Muscle layer of duodenum (tissue), 2 donors: ENCODE measurements around the gene BACH2.

Experiments
- H3K27ac ChIP-seq: one replicate; pipeline ENCODE4 v1.7.0; 2013; ENCODE audit warnings: mild to moderate bottlenecking, low read length
- H3K27me3 ChIP-seq: one replicate; pipeline ENCODE4 v1.7.0; 2013; ENCODE audit warnings: low read depth, mild to moderate bottlenecking, control low read depth, low read length
- H3K36me3 ChIP-seq, 2 donors: one replicate each; pipeline ENCODE4 v1.7.0; 2013; ENCODE audit warnings: low read length in 2 of 2, control low read depth in 1 of 2, mild to moderate bottlenecking in 1 of 2; ENCODE audit not compliant: insufficient read depth in 2 of 2, control insufficient read depth in 1 of 2
- H3K4me1 ChIP-seq, 2 donors: one replicate each; pipeline ENCODE4 v1.7.0; 2013; ENCODE audit warnings: low read length in 2 of 2, mild to moderate bottlenecking in 2 of 2, control low read depth in 1 of 2, moderate library complexity in 1 of 2; ENCODE audit not compliant: insufficient read depth in 2 of 2, control insufficient read depth in 1 of 2
- H3K4me3 ChIP-seq, 2 donors: one replicate each; pipeline ENCODE4 v1.7.0; 2013; ENCODE audit warnings: low read length in 2 of 2, low read depth in 1 of 2, mild to moderate bottlenecking in 1 of 2
- H3K9me3 ChIP-seq, 2 donors: one replicate each; pipeline ENCODE4 v1.7.0; 2013; ENCODE audit warnings: low read length in 2 of 2, control low read depth in 1 of 2, mild to moderate bottlenecking in 1 of 2; ENCODE audit not compliant: control insufficient read depth in 1 of 2
- donor health status: healthy.

The BACH2 gene

DNA sequence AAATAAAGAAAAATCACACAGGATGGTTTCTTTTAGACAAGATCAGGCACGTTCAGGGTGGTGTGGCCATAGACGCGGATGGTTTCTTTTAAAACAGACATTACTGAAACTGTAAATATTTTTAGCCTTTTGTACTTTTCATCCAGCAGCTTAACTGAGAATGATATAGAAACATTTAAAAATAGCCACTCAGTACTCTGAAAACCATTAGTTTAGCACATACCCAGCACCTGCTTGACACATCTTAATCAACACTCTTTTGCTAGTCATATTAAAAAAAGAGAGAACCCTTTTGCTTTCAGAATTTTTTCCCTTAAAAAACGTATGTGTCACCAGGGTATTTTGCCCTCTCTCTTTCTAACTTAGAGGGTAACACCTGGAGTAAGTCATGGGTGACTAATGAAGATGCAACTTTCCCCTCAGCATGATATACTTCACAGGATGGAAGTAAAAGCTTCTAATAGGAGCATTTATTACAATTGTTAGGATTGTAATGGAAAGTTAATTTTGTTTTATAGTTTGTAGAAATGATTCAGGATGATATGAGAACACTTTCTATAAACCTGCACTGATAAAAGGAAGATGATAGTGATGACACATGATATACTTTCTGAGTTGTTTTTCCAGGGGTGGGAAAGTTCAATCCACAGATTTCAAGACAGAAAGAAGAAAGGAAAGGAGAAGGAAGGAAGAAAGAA, 45.2 kb downstream of the BACH2 start:
- Histone ChIP-seq H3K36me3 (no peaks in the 10 kb centered on the region), H3K4me3 (no peak overlapping the region), H3K9me3 (no peaks in the 10 kb centered on the region), H3K27me3 (no peaks in the 10 kb centered on the region), H3K27ac (no peak overlapping the region), H3K4me1 (no peaks in the 10 kb centered on the region)

DNA sequence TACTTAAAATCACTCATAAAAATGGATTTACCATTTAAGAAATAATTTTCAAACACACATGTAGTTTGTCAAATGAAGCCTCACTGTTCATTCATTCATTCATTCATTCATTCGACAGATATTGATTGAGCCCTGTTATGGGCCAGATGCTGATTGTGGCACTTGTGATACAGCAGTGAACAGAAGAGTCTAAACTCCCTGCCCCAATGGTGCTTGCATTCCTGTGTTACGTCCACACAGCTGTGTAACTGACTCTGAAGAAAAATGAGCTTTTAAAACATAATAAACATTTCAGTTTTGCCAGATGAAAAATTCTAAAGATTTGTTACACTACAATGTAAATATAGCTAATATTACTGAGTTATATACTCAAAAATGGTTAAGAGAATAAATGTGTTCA, 46.2 kb downstream of the BACH2 start:
- Histone ChIP-seq H3K36me3 (no peaks in the 10 kb centered on the region), H3K27ac (no peak overlapping the region), H3K27me3 (no peaks in the 10 kb centered on the region), H3K4me3 (no peak overlapping the region), H3K4me1 (no peaks in the 10 kb centered on the region), H3K9me3 (no peaks in the 10 kb centered on the region)

DNA sequence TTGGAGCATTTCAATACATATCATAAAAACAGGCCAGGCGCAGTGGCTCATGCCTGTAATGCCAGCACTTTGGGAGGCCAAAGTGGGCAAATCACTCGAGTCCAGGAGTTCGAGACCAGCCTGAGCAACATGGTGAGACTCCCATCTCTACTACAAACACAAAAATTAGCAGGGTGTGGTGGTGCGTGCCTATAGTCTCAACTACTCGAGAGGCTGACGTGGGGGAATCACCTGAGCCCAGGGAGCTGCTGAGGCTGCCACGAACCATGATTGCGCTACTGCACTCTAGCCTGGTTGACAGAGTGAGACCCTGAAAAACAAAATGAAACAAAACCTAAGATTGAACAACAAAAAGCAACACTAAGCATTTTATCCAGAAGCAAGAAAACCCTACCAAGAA, 47.2 kb downstream of the BACH2 start:
- Histone ChIP-seq H3K27me3 (no peaks in the 10 kb centered on the region), H3K4me1 (no peaks in the 10 kb centered on the region), H3K4me3 (no peak overlapping the region), H3K27ac (no peak overlapping the region), H3K9me3 (no peaks in the 10 kb centered on the region), H3K36me3 (no peaks in the 10 kb centered on the region)

DNA sequence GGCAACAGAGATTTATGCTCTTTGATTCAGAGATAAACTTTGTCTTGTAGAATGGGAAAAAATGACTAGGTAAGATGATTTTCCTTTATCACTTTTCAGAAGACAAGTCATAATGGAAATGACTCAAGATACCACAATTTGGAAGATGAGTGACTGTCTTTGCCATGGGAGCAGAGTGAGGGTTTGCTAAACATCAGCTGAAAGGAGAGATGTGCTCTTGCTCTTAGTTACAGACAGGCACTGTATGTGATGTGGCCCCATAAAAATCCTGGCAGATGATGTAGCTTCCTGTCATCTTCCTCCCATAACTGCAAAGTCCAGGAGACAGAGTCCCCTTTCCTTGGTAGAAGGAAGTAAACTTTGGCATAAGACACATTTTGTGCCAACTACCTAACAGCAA, 47.6 kb downstream of the BACH2 start:
- Histone ChIP-seq H3K27me3 (no peaks in the 10 kb centered on the region), H3K4me1 (no peaks in the 10 kb centered on the region), H3K36me3 (no peaks in the 10 kb centered on the region), H3K27ac (no peak overlapping the region), H3K9me3 (no peaks in the 10 kb centered on the region), H3K4me3 (no peak overlapping the region)

DNA sequence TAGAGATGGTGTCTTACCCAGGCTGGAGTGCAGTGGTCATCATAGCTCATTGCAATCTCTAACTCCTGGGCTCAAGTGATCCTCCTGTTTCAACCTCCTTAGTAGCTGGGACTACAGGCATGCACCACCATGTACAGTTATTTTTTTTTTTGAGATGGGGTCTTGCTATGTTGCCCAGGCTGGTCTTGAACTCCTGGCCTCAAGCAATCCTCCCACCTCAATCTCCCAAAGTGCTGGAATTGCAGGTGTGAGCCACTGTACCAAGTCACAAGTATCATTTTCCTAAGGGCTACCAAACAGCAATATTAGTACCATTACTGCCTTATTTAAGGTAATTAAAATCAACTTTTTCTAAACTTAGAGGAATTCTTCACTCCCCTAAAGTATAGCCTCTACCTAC, 49.4 kb downstream of the BACH2 start:
- Histone ChIP-seq H3K36me3 (no peaks in the 10 kb centered on the region), H3K4me3 (no peak overlapping the region), H3K4me1 (no peaks in the 10 kb centered on the region), H3K27me3 (no peaks in the 10 kb centered on the region), H3K9me3 (no peaks in the 10 kb centered on the region), H3K27ac (no peak overlapping the region)

DNA sequence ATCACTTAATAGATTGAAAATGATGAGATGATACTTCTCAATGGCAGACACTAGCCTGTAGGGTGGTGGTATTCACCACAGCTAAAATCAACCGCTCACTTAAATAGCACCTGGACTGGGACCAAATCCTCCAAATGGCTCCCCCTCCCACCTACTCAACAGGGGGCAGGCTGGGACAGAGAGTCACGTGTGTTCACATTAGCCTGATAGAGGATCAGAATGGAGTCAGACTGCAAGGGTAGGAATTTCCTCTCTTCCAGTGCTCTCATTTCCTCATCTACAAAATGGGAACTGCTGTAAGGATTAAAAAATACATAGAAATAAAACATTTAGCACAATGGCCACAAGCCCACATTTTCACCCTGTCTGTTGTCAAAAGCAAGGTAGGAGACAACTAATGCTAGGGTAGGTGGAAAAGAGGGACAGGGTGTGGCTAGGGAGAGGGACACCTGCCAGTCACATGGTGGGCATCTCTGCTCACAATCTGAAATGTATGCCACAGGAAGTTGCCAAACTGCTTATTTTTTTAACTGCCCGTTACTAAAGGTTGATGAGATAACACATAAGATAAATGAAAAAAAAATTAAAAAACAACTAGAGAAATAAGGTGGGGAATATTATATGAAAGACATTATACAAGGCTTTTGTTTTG, 55.3 kb downstream of the BACH2 start:
- H3K27ac ChIP-seq = no peak overlapping the region
- H3K27me3 ChIP-seq = no peaks in the 10 kb centered on the region
- H3K4me3 ChIP-seq = no peak overlapping the region
- no peaks in the 10 kb centered on the region for H3K4me1 ChIP-seq
- no peaks in the 10 kb centered on the region for H3K36me3 ChIP-seq
- no peaks in the 10 kb centered on the region for H3K9me3 ChIP-seq

DNA sequence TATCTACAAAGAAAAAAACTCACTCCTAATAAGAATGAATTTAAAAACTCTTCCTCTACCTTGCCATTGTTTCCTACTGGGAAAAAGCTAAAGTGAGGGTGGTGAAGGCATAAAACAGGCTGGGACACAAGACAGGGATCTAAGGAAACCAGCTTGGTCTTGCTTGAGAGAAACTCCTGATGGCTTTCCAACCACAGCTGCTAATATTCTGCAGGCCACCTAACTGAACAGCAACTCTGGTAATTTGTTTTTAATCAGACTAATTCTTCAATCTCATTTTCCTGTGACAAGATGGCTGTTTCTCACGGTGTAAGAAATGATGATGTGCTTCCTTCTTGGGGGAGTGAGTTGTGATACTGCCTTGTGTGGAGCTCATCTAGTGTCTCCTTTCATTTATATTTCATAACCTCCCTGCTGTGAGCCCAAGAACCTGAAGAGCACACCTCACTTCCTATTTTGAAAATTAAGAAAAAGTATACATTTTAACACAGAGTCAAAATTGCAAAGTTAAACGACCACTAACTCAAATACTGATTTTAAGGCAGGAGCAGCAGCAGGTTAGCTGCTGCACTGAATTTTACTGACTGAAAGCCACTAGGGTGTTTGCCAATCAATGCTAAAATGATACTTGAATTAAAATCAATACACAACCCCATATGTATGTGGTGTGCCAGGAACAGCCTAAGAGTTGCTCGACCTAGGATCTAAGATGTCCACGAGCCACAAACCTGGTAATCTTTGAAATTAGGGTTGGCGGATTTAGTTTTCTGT, 58.0 kb downstream of the BACH2 start:
- no peak overlapping the region for H3K27ac ChIP-seq

DNA sequence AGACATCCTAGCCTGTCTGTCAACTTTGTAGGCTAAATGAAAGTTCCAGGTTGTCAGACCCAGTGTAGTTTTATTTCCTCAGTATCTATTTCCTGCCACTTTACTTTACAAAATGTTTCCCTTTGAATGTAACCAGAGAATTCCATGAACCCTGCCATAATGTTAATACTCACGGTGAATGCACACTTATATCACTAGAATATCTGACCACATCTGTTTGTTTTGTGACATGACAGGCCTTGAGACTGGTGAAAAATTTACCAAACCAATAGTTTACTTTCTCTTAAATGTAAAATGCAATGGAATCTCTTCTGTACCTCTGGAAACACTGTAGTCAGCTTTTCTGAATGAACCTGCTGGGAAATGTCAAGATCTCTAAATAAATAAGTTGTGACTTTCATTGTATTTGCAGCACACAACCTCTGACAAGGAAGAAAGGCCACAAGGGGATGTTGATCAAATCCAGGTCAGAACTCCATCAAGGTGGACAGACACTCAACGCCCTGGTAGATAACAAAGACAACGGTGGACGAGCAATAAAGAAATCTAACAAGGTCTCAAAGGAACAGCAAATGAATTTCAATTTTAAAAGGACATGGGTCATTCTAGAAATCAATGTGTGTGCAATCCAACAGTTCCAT, 59.2 kb downstream of the BACH2 start:
- Histone ChIP-seq H3K36me3 (no peaks in the 10 kb centered on the region), H3K27ac (no peak overlapping the region), H3K9me3 (no peaks in the 10 kb centered on the region), H3K27me3 (no peaks in the 10 kb centered on the region), H3K4me1 (peaks cover 0 to 4% of the 10 kb centered on the region in 2 donors), H3K4me3 (no peak overlapping the region)

More for the DNA sequence above, 58.0 kb downstream of the BACH2 start:
- Histone ChIP-seq H3K36me3 (no peaks in the 10 kb centered on the region), H3K4me3 (no peak overlapping the region), H3K4me1 (peaks cover 0 to 4% of the 10 kb centered on the region in 2 donors), H3K27me3 (no peaks in the 10 kb centered on the region), H3K9me3 (no peaks in the 10 kb centered on the region)

DNA sequence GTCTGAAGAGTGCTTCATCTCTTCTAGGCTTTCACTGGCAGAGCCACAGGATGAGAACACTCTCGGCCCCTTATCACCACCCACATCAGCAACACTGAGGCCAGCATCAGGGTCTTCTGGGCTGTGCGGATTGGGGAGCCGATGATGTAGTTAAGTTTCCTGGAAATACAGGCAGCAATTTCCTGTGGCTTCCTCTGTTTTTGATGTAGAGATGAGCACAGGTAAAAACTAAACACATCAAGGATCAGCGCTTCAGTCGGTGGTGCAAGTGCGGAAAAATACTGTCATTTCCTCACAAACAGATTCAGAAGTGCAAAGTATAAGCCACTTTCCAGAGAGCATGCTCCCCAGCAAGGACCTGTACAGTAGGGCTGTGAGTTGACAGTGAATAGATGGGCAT, 62.6 kb downstream of the BACH2 start:
- peaks cover 0 to 25% of the 10 kb centered on the region in 2 donors for H3K4me1 ChIP-seq

DNA sequence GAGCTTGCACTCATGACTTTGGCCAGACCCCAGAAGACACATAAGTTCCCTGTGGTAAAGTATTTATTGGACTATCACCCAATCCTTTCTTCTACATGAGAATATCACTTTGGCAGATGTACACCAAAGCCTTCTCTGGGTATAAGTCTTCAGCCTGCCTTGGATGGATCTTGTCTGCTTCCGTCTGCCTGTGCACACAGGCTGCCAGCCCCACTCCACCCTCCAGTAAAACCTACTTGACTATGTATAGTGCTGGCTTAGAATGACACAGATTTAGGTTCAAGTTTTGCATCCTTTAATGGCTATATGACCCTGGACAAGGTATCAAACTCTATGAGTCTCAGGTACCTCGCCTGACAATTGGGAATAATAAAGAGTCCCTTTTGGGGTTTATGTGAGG, 63.4 kb downstream of the BACH2 start:
- Histone ChIP-seq H3K4me1 (peaks cover 0 to 25% of the 10 kb centered on the region in 2 donors), H3K9me3 (no peaks in the 10 kb centered on the region), H3K27ac (no peak overlapping the region)

More for the DNA sequence above, 62.6 kb downstream of the BACH2 start:
- Histone ChIP-seq H3K9me3 (no peaks in the 10 kb centered on the region), H3K27ac (no peak overlapping the region), H3K4me3 (no peak overlapping the region), H3K27me3 (no peaks in the 10 kb centered on the region), H3K36me3 (no peaks in the 10 kb centered on the region)

DNA sequence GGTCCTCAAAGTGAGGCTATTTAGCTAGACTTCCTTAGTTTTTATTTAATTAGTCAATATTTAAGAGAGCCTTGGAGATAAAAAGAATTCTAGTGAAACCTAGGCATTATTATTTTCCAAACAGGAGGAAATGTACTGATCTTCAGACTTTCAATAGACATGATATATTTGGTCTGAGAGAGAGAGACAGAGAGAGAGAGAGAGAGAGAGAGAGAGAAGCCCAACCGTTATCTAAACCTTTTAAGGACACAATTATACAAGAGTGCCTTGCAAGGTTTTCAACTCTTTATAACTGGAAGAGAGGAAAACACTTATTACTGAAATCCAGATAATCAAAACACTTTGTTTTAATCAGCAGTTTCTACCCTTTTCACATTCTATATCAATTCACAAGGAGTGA, 64.8 kb downstream of the BACH2 start:
- Histone ChIP-seq H3K36me3 (no peaks in the 10 kb centered on the region), H3K4me1 (peaks cover 0 to 25% of the 10 kb centered on the region in 2 donors), H3K27me3 (no peaks in the 10 kb centered on the region), H3K27ac (no peak overlapping the region), H3K9me3 (no peaks in the 10 kb centered on the region), H3K4me3 (no peak overlapping the region)

More for the DNA sequence above, 63.4 kb downstream of the BACH2 start:
- Histone ChIP-seq H3K36me3 (no peaks in the 10 kb centered on the region), H3K27me3 (no peaks in the 10 kb centered on the region), H3K4me3 (no peak overlapping the region)
